Stimulated activated CD4-positive, alpha-beta T cell treated with anti-CD3 and anti-CD28 coated beads, Interleukin-1b, Interleukin-23, amount 100 ng/mL, for 4 hours (primary cell): ENCODE results near the gene HSF4.

Source experiments
- DNase-seq, 2 donors: peaks; one replicate each; pipeline ENCODE4 v3.0.0-alpha.2; 2020; ENCODE audit warnings: low read depth in 2 of 2

HSF4 gene

GRCh38 chr16:67200491-67200890, 35.9 kb downstream of the HSF4 start:
- no peak for DNase-seq

GRCh38 chr16:67201411-67202345, 37.1 kb downstream of the HSF4 start:
- DNase-seq: no peak

- no peak for DNase-seq
Observed at GRCh38 chr16:67202426-67202825, 37.9 kb downstream of the HSF4 start.

GRCh38 chr16:67202956-67203493, 38.5 kb downstream of the HSF4 start:
- no peak for DNase-seq

GRCh38 chr16:67204076-67204475, 39.5 kb downstream of the HSF4 start:
- no peak for DNase-seq

- DNase-seq: no peak
Observed at GRCh38 chr16:67206129-67206837, 41.7 kb downstream of the HSF4 start.

GRCh38 chr16:67206838-67207248, 42.3 kb downstream of the HSF4 start:
- no peak for DNase-seq

- no peak for DNase-seq
Observed at GRCh38 chr16:67207249-67208091, 42.9 kb downstream of the HSF4 start.

GRCh38 chr16:67208154-67208896, 43.8 kb downstream of the HSF4 start:
- no peak for DNase-seq

GRCh38 chr16:67209565-67209964, 45.0 kb downstream of the HSF4 start:
- DNase-seq: no peak

GRCh38 chr16:67210069-67210937, 45.8 kb downstream of the HSF4 start:
- no peak for DNase-seq

GRCh38 chr16:67211674-67212073, 47.1 kb downstream of the HSF4 start:
- DNase-seq: no peak

GRCh38 chr16:67212766-67213165, 48.2 kb downstream of the HSF4 start:
- no peak for DNase-seq

GRCh38 chr16:67213197-67214019, 48.9 kb downstream of the HSF4 start:
- no peak for DNase-seq

GRCh38 chr16:67215706-67216105, 51.2 kb downstream of the HSF4 start:
- no peak for DNase-seq

GRCh38 chr16:67216612-67217490, 52.3 kb downstream of the HSF4 start:
- DNase-seq: no peak
